T-helper 2 cell treated with Interferon-gamma antibody and Interleukin-4, amounts not matched to agents 100 ng/mL and 5 ng/mL, for 36 hours (primary cell): ENCODE measurements around the gene PIK3C3. TPM values are rescaled to one million over a fixed set of nuclear protein-coding genes. Genes with fewer than 3 reads are reported as not detected.

Source experiments
- intact Hi-C: fragments of 100-400 bp; cut with micrococcal nuclease; formaldehyde crosslinking; loops from one replicate; pipeline ENCODE4 v1.15.1; 2023
- total RNA-seq: library from RNA; stranded (reverse); gene quantifications from 2 replicates; pipeline ENCODE4 v1.2.3, GENCODE V29; 2022

The PIK3C3 gene
- total RNA-seq, 1 donor from 2014 or later, result 44.1 TPM

DNA sequence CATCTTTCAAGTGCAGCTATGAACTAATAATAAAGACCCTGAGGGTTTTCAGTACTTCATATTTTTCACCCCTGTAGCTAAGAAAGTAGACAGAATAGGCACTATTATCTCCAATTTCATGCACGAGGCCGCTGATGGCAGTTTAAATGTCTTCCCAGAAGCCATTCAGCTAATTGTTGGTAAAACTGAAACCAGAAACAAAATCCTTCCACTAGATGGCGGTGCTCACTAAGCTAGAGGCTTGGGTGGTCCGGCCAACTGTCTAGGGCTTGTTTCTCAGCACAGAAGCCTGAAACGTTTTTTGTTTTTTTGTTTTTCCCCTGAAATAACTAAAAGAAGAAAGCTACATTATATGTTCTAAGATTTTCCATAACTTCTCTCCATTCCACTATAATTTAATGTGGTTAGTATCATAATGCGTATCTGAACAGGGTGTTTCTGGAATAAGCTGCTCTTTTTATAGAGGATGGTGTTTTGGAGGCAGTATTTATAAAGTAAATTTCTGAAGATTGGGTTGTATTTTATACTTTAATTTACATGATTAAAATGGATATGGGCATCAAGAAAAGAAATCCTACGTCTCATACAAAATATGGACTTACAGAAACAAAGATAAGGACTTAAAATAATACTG, 159.4 kb downstream of the PIK3C3 start:
- intact Hi-C loops, result loop anchor here (2.0 kb wide), 2 partner anchors 62 to 160 kb away; no protein-coding TSS in a partner anchor

DNA sequence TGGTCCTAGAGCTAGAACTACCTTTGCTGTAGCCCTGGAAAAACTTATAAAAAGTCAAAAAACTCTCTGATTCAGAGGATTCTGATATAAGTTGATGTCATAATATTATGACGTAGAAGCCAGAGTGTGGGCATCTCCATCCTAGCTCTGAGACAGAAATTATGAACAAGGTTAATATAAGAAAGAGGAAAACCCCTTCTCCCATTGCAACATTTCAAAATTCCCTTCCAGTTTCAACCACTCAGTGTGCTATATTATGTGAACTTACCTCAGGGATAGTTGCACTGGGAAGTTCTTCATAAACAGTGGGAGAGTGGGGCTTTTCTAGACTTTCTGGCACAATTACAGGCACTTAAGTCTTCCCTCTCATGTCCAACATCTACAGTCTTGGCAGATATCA, 171.6 kb downstream of the PIK3C3 start:
- intact Hi-C loops, result no loop called here

DNA sequence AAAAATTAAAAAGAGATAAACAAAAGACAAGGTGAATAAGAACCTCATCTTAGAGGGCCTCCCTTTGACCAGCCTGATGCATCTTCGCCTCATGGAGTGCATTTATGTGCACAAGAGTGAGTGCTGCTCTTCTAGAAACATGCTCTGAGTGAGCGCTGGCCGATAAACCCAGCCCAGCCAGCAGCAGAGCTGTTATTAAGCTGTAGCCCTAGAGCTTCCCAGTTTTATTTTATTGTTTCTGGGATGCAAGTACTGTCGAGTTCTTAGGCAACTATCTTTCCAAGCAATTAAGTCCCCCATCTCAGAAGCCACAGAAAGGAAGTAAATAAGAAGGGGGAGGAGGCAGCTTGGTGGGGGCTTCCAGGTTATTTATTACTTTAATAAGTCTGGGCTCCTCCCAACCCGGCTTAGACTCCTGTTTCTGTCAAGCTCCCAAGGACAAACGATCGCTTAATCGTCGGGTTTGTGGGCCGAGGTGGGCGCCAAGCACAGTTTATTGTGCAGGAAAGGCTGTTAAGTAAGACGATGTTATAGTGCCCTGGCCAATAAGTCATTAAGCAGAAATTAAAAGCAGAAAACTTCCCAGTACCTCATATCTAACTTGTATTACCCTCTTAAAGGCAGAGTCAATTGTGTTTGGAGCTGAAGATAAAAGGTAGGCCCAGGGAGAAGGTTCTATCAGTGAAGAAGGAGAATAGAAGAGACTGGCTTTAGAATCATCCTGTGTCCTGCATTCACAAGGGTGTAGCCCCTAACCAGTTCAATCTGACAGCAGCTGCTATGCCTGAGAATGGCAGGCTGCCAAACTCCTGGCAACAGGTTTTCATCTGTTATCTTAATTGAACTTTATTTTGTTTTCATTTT, 176.3 kb downstream of the PIK3C3 start:
- intact Hi-C loops, result no loop called here

DNA sequence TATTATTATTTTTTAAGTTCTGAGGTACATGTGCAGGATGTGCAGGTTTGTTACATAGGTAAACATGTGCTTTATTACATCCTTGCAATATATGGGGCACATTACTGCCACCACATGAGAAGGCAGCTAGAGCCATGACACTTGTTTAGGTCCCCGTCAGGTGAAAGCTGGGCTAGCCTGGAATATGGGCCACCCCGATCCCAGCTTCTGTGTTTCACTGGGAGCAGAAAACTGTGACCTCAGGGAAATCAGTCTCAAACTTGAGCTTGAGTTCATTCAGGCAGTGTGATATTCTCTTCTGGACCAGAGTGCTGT, 176.9 kb downstream of the PIK3C3 start:
- intact Hi-C loops, result no loop called here
